H1 (cell line): Measurements from ENCODE around the gene RPS6KA2. TPM values are rescaled to one million over a fixed set of nuclear protein-coding genes. Genes with fewer than 3 reads are reported as not detected.

ENCODE experiments used
- ASH2L ChIP-seq: fragments of 200-600, 300-600 bp; sonication (generic); IDR thresholded peaks from one replicate; pipeline ENCODE4 v1.7.1; 2017; ENCODE audit warnings: low read length
- ATF2 ChIP-seq: IDR thresholded peaks from 2 replicates; pipeline ENCODE4 v1.6.1; 2012; ENCODE audit warnings: low read length, inconsistent platforms
- CEBPB ChIP-seq: IDR thresholded peaks from 2 replicates; pipeline ENCODE4 v1.6.1; 2012; ENCODE audit warnings: low read depth, low read length
- CTCF ChIP-seq, 3 experiments: IDR thresholded peaks; 1 replicate in 2 of 3; 2 replicates in 1 of 3; pipeline versions ENCODE4 v1.5.1 to v1.6.1; 2011; ENCODE audit warnings: low read length in 3 of 3, mild to moderate bottlenecking in 3 of 3, inconsistent platforms in 2 of 3, low read depth in 1 of 3, moderate library complexity in 1 of 3; ENCODE audit not compliant: insufficient read depth in 1 of 3; ENCODE audit errors: control extremely low read depth in 1 of 3
- FOSL1 ChIP-seq: IDR thresholded peaks from 2 replicates; pipeline ENCODE4 v1.6.1; 2011; ENCODE audit warnings: mild to moderate bottlenecking, low read depth, low read length, moderate library complexity; ENCODE audit not compliant: insufficient read depth
- JUN ChIP-seq: IDR thresholded peaks from 2 replicates; pipeline ENCODE4 v1.6.1; 2011; ENCODE audit warnings: low read depth, mild to moderate bottlenecking, improper control_type of control experiment, low read length
- TAF1 ChIP-seq: IDR thresholded peaks from 2 replicates; pipeline ENCODE4 v1.6.1; 2011; ENCODE audit warnings: mild to moderate bottlenecking, low read depth, low read length
- polyA plus RNA-seq, 7 experiments: library from polyadenylated mRNA; depleted of rRNA in 3 of 7; stranded (reverse) in 5 of 7; unstranded in 2 of 7; fragments of >200 nt in 5 of 7; fragments of 200-250 nt in 2 of 7; gene quantifications; 1 replicate in 5 of 7; 2 replicates in 1 of 7; 4 replicates in 1 of 7; pipeline versions ENCODE4 v1.2.1 to v1.2.3, GENCODE V29; 2011 to 2013; ENCODE audit warnings: missing spikeins in 2 of 7, mixed read lengths in 2 of 7
- total RNA-seq: library from RNA; stranded (reverse); fragmentation: NEBNext Ultra II Directional; extraction: Animal tissue kit (Norgen Biotek cat#: 25700); gene quantifications from 2 replicates; pipeline ENCODE4 v1.2.1, GENCODE V29; 2021
- TF ChIP-seq, protein P1 (sequence below): fragments of 300-600 bp; sonication (generic); IDR thresholded peaks from 2 replicates; pipeline ENCODE4 v1.7.1; 2012; ENCODE audit warnings: low read length, moderate library complexity, mild to moderate bottlenecking, inconsistent platforms; ENCODE audit not compliant: insufficient replicate concordance

Gene RPS6KA2
- total and polyA plus RNA-seq, 2 of the 8 experiments (the other 6 are each of a cell fraction or from before 2014, with no cell fraction given) = 8.8 to 25.7 TPM

- TF ChIP-seq, protein P1, sequence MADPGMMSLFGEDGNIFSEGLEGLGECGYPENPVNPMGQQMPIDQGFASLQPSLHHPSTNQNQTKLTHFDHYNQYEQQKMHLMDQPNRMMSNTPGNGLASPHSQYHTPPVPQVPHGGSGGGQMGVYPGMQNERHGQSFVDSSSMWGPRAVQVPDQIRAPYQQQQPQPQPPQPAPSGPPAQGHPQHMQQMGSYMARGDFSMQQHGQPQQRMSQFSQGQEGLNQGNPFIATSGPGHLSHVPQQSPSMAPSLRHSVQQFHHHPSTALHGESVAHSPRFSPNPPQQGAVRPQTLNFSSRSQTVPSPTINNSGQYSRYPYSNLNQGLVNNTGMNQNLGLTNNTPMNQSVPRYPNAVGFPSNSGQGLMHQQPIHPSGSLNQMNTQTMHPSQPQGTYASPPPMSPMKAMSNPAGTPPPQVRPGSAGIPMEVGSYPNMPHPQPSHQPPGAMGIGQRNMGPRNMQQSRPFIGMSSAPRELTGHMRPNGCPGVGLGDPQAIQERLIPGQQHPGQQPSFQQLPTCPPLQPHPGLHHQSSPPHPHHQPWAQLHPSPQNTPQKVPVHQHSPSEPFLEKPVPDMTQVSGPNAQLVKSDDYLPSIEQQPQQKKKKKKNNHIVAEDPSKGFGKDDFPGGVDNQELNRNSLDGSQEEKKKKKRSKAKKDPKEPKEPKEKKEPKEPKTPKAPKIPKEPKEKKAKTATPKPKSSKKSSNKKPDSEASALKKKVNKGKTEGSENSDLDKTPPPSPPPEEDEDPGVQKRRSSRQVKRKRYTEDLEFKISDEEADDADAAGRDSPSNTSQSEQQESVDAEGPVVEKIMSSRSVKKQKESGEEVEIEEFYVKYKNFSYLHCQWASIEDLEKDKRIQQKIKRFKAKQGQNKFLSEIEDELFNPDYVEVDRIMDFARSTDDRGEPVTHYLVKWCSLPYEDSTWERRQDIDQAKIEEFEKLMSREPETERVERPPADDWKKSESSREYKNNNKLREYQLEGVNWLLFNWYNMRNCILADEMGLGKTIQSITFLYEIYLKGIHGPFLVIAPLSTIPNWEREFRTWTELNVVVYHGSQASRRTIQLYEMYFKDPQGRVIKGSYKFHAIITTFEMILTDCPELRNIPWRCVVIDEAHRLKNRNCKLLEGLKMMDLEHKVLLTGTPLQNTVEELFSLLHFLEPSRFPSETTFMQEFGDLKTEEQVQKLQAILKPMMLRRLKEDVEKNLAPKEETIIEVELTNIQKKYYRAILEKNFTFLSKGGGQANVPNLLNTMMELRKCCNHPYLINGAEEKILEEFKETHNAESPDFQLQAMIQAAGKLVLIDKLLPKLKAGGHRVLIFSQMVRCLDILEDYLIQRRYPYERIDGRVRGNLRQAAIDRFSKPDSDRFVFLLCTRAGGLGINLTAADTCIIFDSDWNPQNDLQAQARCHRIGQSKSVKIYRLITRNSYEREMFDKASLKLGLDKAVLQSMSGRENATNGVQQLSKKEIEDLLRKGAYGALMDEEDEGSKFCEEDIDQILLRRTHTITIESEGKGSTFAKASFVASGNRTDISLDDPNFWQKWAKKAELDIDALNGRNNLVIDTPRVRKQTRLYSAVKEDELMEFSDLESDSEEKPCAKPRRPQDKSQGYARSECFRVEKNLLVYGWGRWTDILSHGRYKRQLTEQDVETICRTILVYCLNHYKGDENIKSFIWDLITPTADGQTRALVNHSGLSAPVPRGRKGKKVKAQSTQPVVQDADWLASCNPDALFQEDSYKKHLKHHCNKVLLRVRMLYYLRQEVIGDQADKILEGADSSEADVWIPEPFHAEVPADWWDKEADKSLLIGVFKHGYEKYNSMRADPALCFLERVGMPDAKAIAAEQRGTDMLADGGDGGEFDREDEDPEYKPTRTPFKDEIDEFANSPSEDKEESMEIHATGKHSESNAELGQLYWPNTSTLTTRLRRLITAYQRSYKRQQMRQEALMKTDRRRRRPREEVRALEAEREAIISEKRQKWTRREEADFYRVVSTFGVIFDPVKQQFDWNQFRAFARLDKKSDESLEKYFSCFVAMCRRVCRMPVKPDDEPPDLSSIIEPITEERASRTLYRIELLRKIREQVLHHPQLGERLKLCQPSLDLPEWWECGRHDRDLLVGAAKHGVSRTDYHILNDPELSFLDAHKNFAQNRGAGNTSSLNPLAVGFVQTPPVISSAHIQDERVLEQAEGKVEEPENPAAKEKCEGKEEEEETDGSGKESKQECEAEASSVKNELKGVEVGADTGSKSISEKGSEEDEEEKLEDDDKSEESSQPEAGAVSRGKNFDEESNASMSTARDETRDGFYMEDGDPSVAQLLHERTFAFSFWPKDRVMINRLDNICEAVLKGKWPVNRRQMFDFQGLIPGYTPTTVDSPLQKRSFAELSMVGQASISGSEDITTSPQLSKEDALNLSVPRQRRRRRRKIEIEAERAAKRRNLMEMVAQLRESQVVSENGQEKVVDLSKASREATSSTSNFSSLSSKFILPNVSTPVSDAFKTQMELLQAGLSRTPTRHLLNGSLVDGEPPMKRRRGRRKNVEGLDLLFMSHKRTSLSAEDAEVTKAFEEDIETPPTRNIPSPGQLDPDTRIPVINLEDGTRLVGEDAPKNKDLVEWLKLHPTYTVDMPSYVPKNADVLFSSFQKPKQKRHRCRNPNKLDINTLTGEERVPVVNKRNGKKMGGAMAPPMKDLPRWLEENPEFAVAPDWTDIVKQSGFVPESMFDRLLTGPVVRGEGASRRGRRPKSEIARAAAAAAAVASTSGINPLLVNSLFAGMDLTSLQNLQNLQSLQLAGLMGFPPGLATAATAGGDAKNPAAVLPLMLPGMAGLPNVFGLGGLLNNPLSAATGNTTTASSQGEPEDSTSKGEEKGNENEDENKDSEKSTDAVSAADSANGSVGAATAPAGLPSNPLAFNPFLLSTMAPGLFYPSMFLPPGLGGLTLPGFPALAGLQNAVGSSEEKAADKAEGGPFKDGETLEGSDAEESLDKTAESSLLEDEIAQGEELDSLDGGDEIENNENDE = no peak
- TF ChIP-seq FOSL1 (no peak), CEBPB (no peak), CTCF (IDR thresholded peaks at IDR 0.05; ENCODE audit: control extremely low read depth in 1 of 3, insufficient read depth in 1 of 3, low read depth in 1 of 3, low read length in 3 of 3) (no peak), ATF2 (no peak), ASH2L (no peak), TAF1 (no peak), JUN (no peak)
Observed at GRCh38 chr6:166629628-166630027, 2.6 kb upstream of the RPS6KA2 start (continued).
